ENCODE results near the gene SAFB. TPM values are rescaled to one million over a fixed set of nuclear protein-coding genes. Genes with fewer than 3 reads are reported as not detected.
"Not testable (repeated sequence)": the region's sequence is repeated elsewhere in the genome, so short reads cannot be mapped to it uniquely, and the experiment has no call there.

The SAFB gene
- total RNA-seq, 1 experiment from 2014 or later = 57.0 TPM

DNA sequence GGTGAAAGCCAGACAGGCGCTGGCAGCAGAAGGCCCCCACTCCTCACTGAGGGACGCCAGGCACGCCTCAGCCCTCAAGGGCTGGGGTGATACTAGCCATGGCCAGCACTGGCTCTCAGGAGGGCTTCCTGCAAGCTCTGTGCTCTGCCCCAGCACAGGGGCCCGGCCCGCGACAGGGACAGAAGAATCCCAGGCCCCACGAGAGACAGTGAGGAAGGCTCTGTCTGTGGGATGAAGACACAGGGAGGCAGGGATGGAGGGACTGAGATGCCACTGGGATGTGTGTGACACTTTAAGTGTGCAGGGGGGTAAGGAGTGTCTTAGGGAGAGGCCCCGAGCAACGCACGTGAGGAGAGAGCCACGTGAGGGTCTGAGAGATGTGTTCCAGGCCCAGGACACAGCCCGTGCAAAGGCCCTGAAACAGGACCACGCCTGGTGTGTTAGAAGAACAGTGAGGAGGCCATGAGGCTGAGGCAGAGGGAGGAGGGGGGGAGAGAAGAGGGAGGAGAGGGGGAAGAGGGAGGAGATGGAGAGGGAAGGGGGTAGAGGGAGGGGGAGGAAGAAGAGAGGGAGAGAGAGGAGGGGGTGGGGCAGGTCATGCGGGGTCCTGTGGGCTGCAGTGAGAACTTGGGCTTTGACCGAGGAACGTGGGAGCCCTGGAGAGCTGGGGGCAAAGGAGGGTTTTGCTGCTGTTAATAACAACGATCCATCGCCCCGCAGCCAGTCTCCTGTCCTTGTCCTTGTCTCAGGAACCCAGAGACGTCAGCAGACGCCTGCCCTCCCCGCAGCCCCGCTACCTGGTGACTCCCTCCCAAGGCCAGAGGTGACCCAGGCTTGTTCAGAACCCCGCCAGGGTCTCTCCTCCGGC is 74.4 kb downstream of the SAFB start:
- DNase-seq (ENCODE audit: low read depth) = peak; percentile 58

DNA sequence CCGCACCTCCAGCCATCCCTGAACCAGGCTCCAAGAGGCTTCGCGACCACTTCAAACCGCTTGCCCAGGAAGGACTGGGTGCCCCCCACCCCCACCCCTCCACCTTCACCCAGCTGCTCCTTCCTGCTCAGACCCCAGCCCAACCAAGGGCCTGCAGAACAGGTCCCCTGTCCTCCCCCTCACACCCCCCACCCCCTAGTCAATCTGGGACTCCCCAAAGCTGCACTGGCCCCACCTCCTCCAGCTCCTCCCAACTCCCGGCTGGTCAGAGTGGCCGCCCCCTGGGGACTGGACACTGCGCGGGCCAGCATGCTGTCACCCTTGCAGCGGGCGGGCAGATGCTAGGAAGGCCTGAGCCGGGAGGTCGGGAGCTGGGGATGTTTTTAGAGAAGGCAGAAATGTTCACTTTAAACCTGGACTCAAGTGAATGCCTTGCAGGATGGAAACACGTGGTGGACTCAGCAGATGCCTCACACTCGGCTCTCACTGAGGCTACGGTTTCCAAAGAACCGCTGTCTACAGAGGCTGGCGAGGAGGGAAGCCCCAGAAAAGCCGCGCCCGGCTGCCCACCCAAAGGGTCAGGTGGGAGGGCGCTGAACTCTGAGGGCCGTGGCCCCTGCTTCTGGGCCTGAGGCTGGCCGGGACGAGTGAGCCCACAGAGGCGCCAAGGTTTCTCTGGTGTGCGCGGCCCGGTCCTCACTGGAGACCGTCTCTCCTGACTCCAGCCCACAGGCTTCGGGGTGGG is 75.2 kb downstream of the SAFB start:
- DNase-seq (ENCODE audit: low read depth) = peak; percentile 49

DNA sequence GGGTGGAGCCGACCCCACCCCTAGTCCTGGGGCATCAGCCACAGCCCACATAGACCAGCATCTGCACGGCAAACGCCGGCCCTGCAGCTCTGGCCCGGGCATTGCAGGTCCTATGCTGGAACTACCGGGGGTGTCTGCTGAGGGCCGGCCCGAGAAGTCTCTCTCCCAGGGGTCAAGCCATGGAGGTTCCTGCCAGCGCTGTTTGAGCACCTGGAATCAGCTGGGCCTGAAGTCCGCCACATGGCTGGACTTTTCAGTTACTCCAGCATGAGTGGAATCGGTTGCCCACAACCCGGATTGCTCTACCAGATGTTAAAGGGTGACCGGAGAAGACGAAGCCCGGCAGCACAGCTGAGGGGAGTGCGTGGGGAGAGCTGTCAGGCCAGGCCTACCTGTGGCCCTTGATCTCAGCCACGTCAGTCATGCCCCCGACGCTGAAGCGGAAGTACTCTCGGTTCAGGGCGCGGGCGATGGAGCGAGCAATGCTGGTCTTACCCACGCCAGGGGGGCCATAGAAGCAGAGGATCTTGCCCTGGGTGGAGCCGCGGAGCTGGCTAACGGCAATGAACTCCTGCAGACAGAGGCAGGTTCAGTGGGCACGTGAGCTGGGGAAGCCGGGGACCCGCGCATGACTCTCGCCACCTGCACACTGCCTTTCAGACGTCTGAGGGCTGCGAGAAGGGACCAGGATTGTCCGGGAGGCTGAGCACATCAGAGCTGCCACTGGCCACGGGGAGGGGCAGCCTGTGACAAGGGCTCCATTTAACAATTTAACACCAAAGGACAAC is 75.9 kb downstream of the SAFB start:
- peak; percentile 22 for DNase-seq (ENCODE audit: low read depth)

DNA sequence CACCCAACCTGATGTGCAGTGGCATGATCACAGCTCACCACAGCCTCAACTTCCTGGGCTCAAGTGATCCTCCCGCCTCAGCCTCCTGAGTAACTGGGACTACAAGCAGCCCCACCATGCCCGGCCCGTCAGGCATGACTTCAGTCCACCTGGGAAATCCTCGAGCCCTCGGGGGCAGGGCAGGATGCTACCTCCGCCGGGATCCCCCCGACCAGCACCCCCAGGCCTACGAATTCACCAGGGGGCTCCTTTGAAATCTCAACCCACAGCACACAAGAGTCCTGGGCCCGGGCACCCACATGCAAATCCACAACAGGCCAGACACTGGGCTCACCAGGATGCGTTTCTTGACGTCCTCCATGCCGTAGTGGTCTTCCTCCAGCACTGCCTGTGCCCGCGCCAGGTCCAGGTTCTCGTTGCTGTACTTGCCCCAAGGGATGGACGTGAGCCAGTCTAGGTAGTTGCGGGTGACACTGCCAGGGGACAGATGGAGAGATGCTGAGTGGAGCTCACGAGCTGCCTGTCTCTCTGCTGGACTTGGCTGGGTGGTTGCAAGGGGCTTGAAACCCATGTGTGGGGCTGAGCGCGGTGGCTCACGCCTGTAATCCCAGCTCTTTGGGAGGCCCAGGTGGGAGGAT is 77.7 kb downstream of the SAFB start:
- peak; percentile 16 for DNase-seq (ENCODE audit: low read depth)

DNA sequence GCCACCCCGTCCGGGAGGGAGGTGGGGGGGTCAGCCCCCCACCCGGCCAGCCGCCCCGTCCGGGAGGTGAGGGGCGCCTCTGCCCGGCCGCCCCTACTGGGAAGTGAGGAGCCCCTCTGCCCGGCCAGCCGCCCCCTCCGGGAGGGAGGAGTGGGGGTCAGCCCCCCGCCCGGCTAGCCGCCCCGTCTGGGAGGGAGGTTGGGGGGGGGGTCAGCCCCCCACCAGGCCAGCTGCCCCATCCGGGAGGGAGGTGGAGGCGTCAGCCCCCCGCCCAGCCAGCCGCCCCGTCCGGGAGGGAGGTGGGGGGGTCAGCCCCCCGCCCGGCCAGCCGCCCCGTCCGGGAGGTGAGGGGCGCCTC is 79.1 kb downstream of the SAFB start:
- DNase-seq (ENCODE audit: low read depth) = not testable (repeated sequence)

DNA sequence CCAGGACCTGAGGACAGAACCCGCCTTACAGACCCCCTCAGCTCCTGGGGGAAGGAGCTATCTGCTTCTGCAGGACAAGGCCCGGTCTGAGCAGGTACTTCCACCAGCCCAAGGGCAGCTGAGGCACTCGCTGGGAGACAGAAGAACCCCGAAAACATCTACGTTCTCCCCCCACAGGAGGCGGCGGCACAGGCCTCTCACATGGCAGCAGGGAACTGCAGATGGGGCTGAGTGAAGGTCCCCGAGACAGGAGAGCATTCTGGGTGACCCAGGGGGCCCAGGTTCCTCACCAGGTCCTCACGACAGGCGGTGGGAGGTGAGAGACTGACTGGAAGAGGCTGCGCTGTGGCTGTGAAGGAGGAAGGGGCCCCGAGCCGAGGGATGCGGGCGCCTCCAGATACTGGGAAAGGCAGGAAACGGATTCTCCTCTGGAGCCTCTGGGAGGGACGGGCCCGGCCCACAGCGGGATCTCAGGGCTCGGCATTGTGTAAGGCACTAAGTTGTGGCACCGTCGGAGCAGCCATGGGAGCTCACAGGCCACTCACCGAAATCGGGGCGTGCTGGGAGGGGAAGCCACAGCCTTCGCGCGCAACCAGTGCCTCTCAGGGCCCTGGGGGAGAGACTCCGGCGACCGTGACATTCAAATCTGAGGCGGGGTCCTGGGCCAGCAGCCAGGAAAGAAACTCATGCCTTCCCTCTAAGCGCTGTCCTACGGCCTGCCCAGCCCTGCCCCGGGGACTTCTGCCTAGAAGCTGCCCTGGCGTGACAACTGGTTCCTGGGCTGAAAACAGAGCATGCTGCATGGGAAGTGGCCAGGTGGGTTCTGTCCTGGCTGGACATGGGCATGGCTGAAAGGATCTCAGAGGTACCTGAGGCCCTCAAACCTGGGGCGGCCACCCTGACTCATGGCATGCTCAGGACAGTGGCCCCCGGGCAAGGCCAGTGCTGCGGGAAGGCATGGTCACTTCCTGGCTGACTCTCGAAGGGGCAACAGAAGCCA is 81.2 kb downstream of the SAFB start:
- DNase-seq (ENCODE audit: low read depth) = peak; percentile 7

DNA sequence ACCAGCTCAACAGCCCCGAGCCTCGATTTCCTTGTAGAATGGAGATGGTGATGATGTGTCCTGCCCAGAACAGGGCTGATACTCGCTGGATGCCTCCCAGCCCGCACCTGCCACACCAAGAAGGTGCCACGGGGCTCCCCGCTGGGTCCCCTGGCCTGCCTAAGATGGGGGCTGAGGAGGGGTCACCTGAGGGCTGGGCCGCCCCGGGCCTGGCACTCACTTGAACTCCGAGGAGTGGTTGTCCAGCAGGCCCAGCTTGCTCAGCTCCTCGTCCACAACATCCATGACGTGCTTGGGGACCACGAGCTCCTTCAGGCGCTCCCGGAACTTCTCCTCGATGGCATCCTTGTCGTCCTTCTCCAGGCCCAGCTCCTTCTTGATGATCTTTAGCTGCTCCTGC is 82.7 kb downstream of the SAFB start:
- DNase-seq (ENCODE audit: low read depth) = no peak

DNA sequence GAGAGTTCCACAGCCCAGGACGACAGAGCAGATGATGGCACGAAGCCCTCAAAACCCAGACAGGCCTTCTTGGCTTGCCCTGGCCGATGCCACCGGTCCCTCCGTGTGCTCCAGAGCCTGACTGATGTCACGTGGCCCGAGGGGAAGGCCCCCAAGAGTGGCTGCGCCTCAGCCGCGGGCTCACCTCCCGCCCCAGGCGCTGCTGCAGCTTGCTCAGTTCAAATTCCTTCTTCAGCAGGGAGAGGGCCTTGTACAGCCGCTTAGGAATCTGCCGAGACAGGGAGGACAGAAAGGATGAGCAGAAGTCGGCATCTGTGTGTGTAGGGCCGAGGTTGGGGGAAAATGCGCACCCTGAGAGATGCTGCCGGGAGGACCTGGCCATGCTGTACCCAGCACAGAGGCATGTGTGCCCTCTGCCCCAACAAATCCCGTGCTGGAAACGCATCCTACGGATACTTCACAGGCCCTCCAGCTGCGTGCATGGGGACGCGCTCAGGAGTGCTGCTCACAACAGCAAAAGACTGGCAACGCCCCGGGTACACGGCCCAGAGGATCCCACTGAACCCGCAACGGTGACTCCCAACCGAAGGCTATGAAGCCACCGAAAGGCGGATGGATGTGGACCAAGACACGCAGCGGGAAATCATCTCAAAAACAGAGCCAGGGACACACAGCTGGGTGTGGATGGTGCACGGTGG is 84.1 kb downstream of the SAFB start:
- no peak for DNase-seq (ENCODE audit: low read depth)

DNA sequence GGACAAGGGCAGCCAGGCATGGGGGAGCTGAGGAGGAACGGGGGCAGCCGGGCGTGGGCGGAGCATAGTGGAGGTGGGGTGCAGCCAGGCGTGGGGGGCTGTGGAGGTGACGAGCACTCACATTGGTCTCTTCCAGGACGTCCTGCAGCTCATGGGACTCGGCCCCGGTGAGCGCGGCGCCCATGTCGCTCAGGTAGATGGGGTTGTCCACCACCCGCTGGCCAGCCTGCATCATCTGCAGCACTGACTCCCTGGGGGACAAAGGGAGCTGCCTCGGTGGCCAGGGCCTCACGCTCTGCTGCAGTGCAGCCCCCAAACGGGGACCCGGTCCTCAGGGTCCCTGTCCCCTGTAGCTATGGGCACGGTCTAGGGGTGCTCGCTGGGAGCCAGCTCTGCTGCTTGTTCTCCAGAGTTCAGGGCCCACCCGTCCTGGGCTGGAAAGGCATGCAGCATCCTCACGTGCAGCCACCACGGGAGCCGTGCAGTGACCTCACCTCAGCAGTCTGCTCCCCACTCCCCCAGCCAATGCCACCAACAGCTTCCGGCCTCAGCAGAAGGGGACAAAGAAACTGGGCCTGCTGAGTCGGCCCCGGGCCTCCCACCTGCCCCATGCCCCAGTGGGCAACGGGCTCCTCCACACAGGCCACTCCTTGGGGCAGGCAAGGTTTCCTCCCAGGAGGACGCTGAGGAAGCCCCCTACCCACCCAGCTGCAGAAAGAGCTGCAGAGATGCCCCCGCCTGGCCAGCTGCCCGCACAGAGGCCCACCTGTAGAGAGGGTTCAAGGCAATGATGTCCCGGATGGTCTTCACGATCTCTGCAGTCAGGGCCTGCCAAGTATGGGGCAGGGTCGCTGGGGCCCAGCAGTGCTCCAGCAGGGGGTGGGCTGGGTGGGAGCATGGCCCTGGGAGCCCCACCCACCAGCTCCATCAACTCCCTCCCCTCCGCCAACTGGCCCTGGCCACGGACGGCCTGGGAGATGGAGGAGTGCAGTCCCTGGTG is 85.0 kb downstream of the SAFB start:
- no peak for DNase-seq (ENCODE audit: low read depth)

DNA sequence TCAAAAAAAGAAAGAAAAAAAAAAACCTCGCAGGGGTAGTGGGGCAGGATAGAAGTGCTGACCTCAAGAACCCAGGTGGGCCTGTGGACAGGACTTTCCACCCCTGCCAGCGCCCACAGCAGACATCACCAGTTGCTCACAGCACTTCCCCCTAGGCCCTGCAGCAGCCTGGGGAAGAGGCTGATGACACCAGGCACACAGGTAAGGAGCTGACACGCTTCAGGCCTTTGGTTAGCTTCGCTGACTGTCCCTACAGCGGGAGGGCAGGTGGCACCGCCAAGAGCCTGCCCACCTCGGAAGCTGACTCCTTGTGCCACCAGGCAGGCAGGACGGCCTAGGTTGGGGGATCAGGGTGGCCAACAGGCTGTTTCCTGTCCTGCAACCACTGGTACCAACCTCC is 88.1 kb downstream of the SAFB start:
- no peak for DNase-seq (ENCODE audit: low read depth)

DNA sequence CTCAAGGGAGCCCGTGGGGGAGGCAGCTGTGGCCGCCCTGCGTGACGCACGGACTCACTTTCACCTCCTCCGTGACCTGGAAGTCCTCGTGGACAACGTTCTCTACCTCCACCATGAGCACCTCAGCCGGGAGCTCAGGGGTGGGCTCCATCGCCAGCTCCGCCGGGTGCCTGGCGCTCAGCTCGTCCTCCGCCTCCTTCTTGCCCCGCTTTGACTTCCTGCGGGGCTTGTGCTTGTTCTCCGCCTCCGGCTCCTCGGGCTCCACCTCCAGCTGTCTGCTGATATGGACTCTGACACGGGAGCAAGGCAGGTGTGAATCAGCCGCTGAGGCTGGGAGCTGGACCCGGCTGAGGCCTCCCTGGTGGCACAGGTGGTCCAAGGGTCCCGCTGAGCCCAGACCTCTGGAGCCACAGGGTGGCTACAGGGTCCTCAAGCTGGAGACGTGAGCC is 88.9 kb downstream of the SAFB start:
- no peak for DNase-seq (ENCODE audit: low read depth)

DNA sequence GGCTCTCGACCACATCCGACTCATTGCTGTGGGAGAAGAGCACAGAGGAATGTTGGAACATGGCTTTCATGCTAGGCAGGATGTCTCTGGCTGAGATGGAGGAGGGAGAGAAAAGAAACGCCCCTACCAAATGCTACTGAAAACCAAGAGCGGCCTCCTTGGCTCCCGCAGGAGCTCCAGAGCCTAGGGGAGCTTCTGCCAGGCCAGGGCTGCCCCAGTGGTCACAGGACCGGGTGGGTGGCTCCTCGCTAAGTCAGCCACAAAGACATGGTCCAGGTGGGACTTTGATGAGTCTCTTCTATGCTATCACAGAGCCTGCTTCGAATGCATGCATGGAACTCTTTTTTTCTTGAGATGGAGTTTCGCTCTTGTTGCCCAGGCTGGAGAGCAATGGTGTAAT is 90.3 kb downstream of the SAFB start:
- no peak for DNase-seq (ENCODE audit: low read depth)

DNA sequence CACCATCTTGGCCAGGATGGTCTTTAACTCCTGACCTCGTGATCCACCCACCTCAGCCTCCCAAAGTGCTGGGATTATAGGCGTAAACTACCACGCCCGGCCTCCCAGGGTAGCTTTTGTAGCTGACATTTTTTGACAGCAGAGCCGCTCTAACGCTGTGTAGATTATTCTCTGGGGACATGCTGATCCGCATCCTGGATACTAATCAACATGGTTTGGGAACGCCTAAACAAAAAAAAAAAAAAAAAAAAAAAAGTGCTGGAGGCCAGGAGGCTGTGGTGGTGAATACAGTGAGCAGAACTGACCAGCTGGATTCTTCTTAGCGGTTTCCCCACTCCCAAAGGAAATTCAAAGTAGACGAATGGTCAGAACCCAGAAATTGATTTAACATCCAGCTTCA is 91.9 kb downstream of the SAFB start:
- no peak for DNase-seq (ENCODE audit: low read depth)

DNA sequence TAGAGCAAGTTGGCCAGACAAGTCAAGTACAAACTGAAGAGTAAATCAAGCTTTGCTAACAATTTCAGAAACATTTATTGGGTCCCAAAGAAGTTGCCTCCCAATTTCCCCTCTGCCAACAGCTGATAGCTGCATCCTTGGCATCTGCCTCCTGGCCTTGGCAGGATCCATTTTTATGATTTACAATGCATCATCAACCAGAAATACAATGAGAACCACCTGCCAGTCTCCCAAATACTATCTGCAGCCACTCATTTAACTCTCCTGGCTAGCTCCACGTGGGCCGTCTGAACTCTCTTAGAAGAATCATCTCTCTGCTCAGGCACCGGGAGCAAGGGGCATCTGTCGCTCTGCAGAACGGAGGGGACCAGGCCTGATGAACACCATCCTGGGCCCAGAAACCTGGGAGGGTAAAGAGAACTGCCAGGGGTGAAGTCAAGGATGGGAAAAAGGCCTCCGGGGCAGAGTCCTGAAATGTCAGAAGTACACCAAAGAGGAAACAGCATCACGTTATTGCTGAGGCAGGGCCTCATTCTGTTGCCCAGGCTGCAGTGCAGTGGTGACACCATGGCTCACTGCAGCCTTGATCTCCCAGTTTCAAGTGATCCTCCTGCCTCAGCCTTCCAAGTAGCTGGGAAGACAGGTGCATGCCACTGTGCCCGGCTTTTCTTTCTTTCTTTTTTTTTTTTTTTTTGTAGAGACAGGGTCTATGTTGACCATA is 94.5 kb downstream of the SAFB start:
- no peak for DNase-seq (ENCODE audit: low read depth)
